Neural progenitor cell (in vitro differentiated cells): ENCODE measurements around the gene CELF6.

Experiments
- EZH2 ChIP-seq: fragments of 200-600 bp; sonication (generic); IDR thresholded peaks from 2 replicates; pipeline ENCODE4 v1.6.1; 2017; ENCODE audit warnings: antibody characterized with exemption, mild to moderate bottlenecking, moderate library complexity
- EZH2phosphoT487 ChIP-seq: fragments of 200-600 bp; sonication (generic); IDR thresholded peaks from 2 replicates; pipeline ENCODE4 v1.6.1; 2017; ENCODE audit warnings: antibody characterized with exemption
- TF ChIP-seq, protein P1 (sequence below): fragments of 200-600 bp; sonication (generic); IDR thresholded peaks from 2 replicates; pipeline ENCODE4 v1.5.1; 2017; ENCODE audit warnings: antibody characterized with exemption, mild to moderate bottlenecking

DNA sequence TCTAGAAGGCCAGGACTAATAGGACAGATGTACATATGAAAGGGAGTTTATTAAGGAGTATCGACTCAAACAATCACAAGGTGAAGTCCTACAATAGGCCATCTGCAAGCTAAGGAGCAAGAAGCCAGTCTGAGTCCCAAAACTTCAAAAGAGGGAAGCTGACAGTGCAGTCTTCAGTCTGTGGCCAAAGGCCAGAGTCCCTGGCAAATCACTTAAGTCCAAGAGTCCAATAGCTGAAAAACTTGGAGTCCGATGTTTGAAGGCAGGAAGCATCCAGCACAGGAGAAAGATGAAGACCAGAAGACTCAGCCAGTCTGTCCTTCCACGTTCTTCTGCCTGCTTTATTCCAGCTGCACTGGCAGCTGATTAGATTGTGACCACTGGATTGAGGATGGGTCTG, 11.1 kb upstream of the CELF6 start:
- TF ChIP-seq, protein P1, sequence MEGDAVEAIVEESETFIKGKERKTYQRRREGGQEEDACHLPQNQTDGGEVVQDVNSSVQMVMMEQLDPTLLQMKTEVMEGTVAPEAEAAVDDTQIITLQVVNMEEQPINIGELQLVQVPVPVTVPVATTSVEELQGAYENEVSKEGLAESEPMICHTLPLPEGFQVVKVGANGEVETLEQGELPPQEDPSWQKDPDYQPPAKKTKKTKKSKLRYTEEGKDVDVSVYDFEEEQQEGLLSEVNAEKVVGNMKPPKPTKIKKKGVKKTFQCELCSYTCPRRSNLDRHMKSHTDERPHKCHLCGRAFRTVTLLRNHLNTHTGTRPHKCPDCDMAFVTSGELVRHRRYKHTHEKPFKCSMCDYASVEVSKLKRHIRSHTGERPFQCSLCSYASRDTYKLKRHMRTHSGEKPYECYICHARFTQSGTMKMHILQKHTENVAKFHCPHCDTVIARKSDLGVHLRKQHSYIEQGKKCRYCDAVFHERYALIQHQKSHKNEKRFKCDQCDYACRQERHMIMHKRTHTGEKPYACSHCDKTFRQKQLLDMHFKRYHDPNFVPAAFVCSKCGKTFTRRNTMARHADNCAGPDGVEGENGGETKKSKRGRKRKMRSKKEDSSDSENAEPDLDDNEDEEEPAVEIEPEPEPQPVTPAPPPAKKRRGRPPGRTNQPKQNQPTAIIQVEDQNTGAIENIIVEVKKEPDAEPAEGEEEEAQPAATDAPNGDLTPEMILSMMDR, result no peak
- TF ChIP-seq EZH2phosphoT487 (no peak), EZH2 (no peak)
